Natural killer cell (primary cell): ENCODE measurements around the gene ZNF286A. TPM values are rescaled to one million over a fixed set of nuclear protein-coding genes. Genes with fewer than 3 reads are reported as not detected.
"Not testable (repeated sequence)": the region's sequence is repeated elsewhere in the genome, so short reads cannot be mapped to it uniquely, and the experiment has no call there.

Experiments used
- ATAC-seq, 3 donors: fragments of 150-1000 bp in 2 of 3; fragments of 200-7000 bp in 1 of 3; cut with Tn5 transposase; 1 replicate in 1 of 3; 2 replicates in 2 of 3; pipeline ENCODE4 v1.10.0; 2021; ENCODE audit warnings: mild to moderate bottlenecking in 2 of 3, moderate library complexity in 2 of 3
- DNase-seq, 2 donors: peaks; one replicate each; pipeline versions ENCODE4 v3.0.0 to v3.0.0-alpha.2; 2013 to 2021; ENCODE audit warnings: mixed read lengths in 1 of 2
- H3K27ac ChIP-seq: one replicate; pipeline ENCODE4 v1.5.1; 2013; ENCODE audit warnings: mild to moderate bottlenecking, low read length
- H3K27me3 ChIP-seq: one replicate; pipeline ENCODE4 v1.6.1; 2013; ENCODE audit warnings: low read length; ENCODE audit not compliant: control insufficient read depth, insufficient read depth
- H3K36me3 ChIP-seq: one replicate; pipeline ENCODE4 v1.6.1; 2013; ENCODE audit warnings: low read length; ENCODE audit not compliant: control insufficient read depth, insufficient read depth
- H3K4me1 ChIP-seq: one replicate; pipeline ENCODE4 v1.6.1; 2013; ENCODE audit warnings: low read length; ENCODE audit not compliant: control insufficient read depth, insufficient read depth
- H3K4me3 ChIP-seq: one replicate; pipeline ENCODE4 v1.5.1; 2013; ENCODE audit warnings: low read length
- H3K9me3 ChIP-seq: one replicate; pipeline ENCODE4 v1.6.1; 2013; ENCODE audit warnings: low read length; ENCODE audit not compliant: control insufficient read depth, insufficient read depth
- H3K27ac Mint-ChIP-seq, 2 donors: one replicate each; pipeline ENCODE4 v1.8.0; 2022; ENCODE audit warnings: mild to moderate bottlenecking in 2 of 2, mixed read lengths in 2 of 2, moderate library complexity in 1 of 2
- H3K27me3 Mint-ChIP-seq, 2 donors: one replicate each; pipeline ENCODE4 v1.8.0; 2022; ENCODE audit warnings: low read depth in 2 of 2, mixed read lengths in 2 of 2
- H3K36me3 Mint-ChIP-seq: one replicate; pipeline ENCODE4 v1.8.0; 2022; ENCODE audit warnings: mixed read lengths
- H3K4me1 Mint-ChIP-seq, 2 donors: one replicate each; pipeline ENCODE4 v1.8.0; 2022; ENCODE audit warnings: mixed read lengths in 2 of 2
- H3K4me3 Mint-ChIP-seq: one replicate; pipeline ENCODE4 v1.8.0; 2022; ENCODE audit warnings: mild to moderate bottlenecking, moderate library complexity, mixed read lengths
- H3K9me3 Mint-ChIP-seq, 2 donors: one replicate each; pipeline ENCODE4 v1.8.0; 2022; ENCODE audit warnings: mixed read lengths in 2 of 2
- CTCF ChIP-seq: fragments of 200-600 bp; IDR thresholded peaks from one replicate; pipeline ENCODE4 v1.8.0; 2022; ENCODE audit warnings: antibody characterized with exemption
- WGBS: methylation state at CpG from one replicate; pipeline ENCODE4 v1.1.7; 2013; ENCODE audit warnings: missing lambda C conversion rate; ENCODE audit not compliant: insufficient coverage; 5-methylcytosine and 5-hydroxymethylcytosine counted together
- intact Hi-C: fragments of 100-400 bp; cut with micrococcal nuclease; formaldehyde crosslinking; loops from one replicate; pipeline ENCODE4 v1.14.2; 2022
- total RNA-seq, 4 donors: library from RNA; stranded (reverse); fragments of 120-200 nt in 1 of 4; gene quantifications; one replicate each; pipeline versions ENCODE4 v1.2.3 to v1.2.4, GENCODE V29; 2013 to 2022

The ZNF286A gene
- 10 to 100 TPM; 14.9 to 20.8 (median 18.8) TPM for total RNA-seq
- total RNA-seq (2013) = 24.1 TPM

DNA sequence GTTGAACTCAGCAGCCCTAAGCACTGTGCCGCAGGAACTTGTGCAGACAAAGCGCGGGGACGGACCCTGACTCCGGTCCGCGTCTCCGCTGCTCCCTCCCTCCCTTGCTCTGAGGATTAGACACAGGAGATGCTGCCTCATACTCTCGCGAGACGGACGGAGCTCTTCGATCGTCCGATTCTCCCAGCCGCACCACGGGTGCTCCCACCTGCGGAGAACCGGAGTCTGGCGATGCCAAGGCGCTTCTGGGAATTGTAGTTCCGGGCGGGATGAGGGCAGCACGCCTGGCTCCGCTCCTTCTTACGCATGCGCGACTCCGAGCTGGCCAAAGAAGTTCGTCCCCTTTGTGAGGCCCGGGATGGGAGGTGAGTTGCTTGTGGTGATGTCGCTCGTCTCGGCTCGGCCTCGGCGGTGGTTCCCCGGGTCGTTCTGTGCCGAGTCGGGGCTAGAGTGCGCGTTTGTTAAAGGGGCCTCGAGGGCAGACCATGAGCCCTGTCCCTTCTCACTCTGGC is at the start of gene ZNF286A:
Gene ZNF286A, plus strand, starts transcription at position 340 of the 512 bp plus-strand sequence. CDS start 578 bp downstream, outside the sequence.
- H3K27me3 Mint-ChIP-seq, H3K9me3 Mint-ChIP-seq, H3K36me3 Mint-ChIP-seq, H3K36me3 ChIP-seq, H3K27me3 ChIP-seq, H3K9me3 ChIP-seq, H3K4me1 ChIP-seq: not testable (repeated sequence)
- intact Hi-C loops = loop anchor here (2.0 kb wide), 1 partner anchor 15 kb away; the partner anchor contains the start of gene TRIM16
- H3K27ac Mint-ChIP-seq = peak within 1 kb of the TSS; percentile 93 to 94
- under 1% methylated on average over 37 of the region's 44 CpGs for WGBS
- peak within 1 kb of the TSS; percentile 74 for H3K27ac ChIP-seq
- peak within 1 kb of the TSS; percentile 99 for H3K4me3 Mint-ChIP-seq
- peak; percentile 75 to 99 for DNase-seq
- peak within 1 kb of the TSS; percentile 55 for H3K4me3 ChIP-seq
- peaks cover 10 to 11% of the 10 kb centered on the region in 2 donors for H3K4me1 Mint-ChIP-seq
- peak; percentile 85 to 92 (median 90) for ATAC-seq

DNA sequence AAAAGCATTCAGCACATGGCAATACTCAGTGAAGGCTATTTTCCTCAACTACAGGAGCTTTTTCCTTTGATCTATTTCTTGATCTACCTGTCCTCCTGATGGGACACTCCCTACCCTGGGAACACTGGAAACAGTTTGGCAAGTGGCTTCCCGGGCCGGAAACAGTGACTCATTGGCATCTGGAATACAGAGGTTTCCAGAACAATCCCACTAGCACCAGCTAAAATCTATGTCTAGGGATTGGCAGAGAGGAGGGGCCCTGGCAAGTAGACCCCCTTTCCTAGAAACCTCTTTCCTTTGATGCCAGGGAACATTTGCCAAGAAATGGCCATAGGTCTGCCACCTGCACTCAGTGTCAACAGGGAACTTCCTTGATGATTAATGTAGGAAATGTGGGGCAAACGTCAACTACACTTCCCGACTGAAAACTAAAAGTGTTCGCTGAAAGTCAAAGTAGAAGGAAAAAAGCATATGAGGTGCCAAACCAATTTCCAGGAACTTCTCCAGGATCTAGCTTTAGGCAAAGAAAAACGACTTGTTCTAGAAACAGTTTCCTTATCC is 49.6 kb upstream of the ZNF286A start:
- no peak for DNase-seq
- Histone ChIP-seq H3K4me3 (no peak overlapping the region), H3K27me3 (no peaks in the 10 kb centered on the region), H3K36me3 (no peaks in the 10 kb centered on the region), H3K27ac (no peak overlapping the region), H3K9me3 (no peaks in the 10 kb centered on the region), H3K4me1 (peaks cover 7% of the 10 kb centered on the region)
- Mint-ChIP-seq H3K4me1 (peaks cover 7% of the 10 kb centered on the region in 2 donors), H3K27ac (no peak overlapping the region), H3K4me3 (no peak overlapping the region), H3K27me3 (no peaks in the 10 kb centered on the region), H3K9me3 (no peaks in the 10 kb centered on the region), H3K36me3 (no peaks in the 10 kb centered on the region)
- 62% methylated on average over 6 of the region's 6 CpGs for WGBS
- ATAC-seq = no peak
- TF ChIP-seq CTCF = no peak
- intact Hi-C loops = no loop called here

DNA sequence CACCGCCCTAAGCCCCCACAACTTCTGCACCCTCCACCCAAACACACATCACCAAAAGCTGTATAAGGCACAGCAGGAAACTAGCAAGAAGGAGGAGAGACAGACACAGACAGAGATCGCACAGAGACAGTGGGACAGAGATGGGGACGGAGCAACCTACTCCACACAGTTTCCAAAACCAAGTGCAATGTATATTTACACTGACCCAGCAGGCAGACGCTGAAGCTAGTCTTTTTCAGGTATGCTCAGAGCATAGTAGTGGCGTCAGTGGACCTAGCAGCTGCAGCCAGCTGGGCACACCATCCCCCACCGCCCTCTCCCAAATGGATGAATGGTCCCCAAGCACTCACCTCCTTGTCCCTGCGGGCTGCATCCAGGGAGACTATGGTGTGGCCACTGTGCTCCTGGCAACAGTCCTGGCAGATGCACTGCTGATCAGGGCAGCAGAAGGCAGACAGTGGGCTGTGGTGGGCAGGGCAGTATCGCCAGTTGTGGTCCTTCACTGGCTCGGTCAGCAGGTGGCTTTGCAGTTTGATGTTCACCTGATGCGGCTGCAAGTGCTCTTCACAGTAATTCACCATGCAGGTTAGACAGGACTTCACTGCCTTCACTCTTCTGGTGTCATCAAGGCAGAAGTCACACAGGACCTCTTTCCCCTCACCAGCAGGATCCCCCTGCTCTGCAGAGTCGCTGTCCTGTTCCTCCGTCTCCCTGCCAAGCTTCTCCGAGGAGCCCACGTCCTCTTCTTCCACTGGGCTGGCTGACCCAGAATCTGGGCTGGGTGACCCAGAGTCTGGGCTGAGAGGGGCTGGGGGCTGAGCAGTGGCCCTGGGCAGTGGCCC is 48.6 kb upstream of the ZNF286A start:
- no peak overlapping the region for H3K4me3 ChIP-seq
- peaks cover 7% of the 10 kb centered on the region for H3K4me1 ChIP-seq
- H3K27ac ChIP-seq = no peak overlapping the region
- no peaks in the 10 kb centered on the region for H3K27me3 ChIP-seq
- no peaks in the 10 kb centered on the region for H3K36me3 ChIP-seq
- no peak for TF ChIP-seq CTCF
- Mint-ChIP-seq H3K4me1 (peaks cover 7% of the 10 kb centered on the region in 2 donors), H3K27ac (no peak overlapping the region), H3K4me3 (no peak overlapping the region), H3K9me3 (no peaks in the 10 kb centered on the region), H3K27me3 (no peaks in the 10 kb centered on the region), H3K36me3 (no peaks in the 10 kb centered on the region)
- intact Hi-C loops = no loop called here
- no peaks in the 10 kb centered on the region for H3K9me3 ChIP-seq
- 86% methylated on average over 14 of the region's 14 CpGs for WGBS
- DNase-seq (no peak), ATAC-seq (peak in 2 of 3 donors; percentile 12 to 19)

- Histone ChIP-seq H3K9me3 (no peaks in the 10 kb centered on the region), H3K27ac (no peak overlapping the region), H3K27me3 (no peaks in the 10 kb centered on the region), H3K4me3 (no peak overlapping the region), H3K4me1 (peaks cover 7% of the 10 kb centered on the region), H3K36me3 (no peaks in the 10 kb centered on the region)
- ATAC-seq = peak; percentile 24 to 67 (median 64)
- Mint-ChIP-seq H3K4me3 (no peak overlapping the region), H3K36me3 (no peaks in the 10 kb centered on the region), H3K9me3 (no peaks in the 10 kb centered on the region), H3K27me3 (no peaks in the 10 kb centered on the region), H3K27ac (no peak overlapping the region), H3K4me1 (peaks cover 7% of the 10 kb centered on the region in 2 donors)
- DNase-seq = peak in 1 of 2 donors; percentile 33
- TF ChIP-seq CTCF = no peak
- intact Hi-C loops = no loop called here
- WGBS = 4% methylated on average over 7 of the region's 8 CpGs
Measured at GRCh38 chr17:15651583-15652110, 47.9 kb upstream of the ZNF286A start.
